Retinal pigment epithelial cell (primary cell): Measurements from ENCODE around the gene TMEM174.

Source experiments
- DNase-seq: peaks from one replicate; pipeline ENCODE4 v3.0.0-alpha.2; 2010; ENCODE audit warnings: low read depth
- H3K4me3 ChIP-seq: 2 replicates; pipeline ENCODE4 v1.5.1; 2011; ENCODE audit warnings: mild to moderate bottlenecking, low read length, control low read depth, moderate library complexity
- CTCF ChIP-seq: conservative IDR thresholded peaks from 2 replicates; pipeline ENCODE4 v1.5.1; 2011; ENCODE audit warnings: low read depth, low read length, control low read depth, inconsistent platforms

Gene TMEM174

GRCh38 chr5:73222173-73222572, 49.2 kb downstream of the TMEM174 start:
- no peak overlapping the region for H3K4me3 ChIP-seq
- TF ChIP-seq CTCF, result no peak
- no peak for DNase-seq
